COLO829 (cell line): ENCODE results near the gene SCYGR2.
"Not testable (repeated sequence)": the region's sequence is repeated elsewhere in the genome, so short reads cannot be mapped to it uniquely, and the experiment has no call there.

ENCODE experiments used
- DNase-seq: peaks from one replicate; pipeline ENCODE4 v3.0.0; 2012; ENCODE audit warnings: low spot score

SCYGR2 gene, protein sequence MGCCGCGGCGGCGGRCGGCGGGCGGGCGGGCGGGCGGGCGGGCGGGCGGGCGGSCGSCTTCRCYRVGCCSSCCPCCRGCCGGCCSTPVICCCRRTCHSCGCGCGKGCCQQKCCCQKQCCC

DNA sequence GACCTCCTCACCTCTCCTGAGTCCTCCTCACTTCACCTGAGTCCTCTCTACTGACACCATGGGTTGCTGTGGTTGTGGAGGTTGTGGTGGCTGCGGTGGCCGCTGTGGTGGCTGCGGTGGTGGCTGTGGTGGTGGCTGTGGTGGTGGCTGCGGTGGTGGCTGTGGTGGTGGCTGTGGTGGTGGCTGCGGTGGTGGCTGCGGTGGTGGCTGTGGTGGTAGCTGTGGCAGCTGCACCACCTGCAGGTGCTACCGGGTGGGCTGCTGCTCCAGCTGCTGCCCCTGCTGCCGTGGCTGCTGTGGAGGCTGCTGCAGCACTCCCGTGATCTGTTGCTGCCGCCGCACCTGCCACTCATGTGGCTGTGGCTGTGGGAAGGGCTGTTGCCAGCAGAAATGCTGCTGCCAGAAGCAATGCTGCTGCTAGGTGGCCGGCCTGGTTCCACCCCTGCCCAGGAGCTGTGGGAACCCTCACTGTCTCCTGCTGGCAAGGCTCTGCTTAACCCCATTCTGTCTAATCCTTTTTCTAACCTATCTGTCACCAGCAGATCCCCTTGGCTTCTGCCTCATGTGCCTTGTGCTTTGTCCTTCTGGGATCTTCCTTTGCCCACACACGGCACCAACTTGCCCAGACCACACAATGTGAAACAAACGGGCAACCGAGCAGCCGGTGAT lies at the start of gene SCYGR2:
TSS of gene SCYGR2 (plus strand) at position 59 of the 669 bp plus-strand sequence. CDS start at position 59, 0 bp downstream.
- not testable (repeated sequence) for DNase-seq

DNA sequence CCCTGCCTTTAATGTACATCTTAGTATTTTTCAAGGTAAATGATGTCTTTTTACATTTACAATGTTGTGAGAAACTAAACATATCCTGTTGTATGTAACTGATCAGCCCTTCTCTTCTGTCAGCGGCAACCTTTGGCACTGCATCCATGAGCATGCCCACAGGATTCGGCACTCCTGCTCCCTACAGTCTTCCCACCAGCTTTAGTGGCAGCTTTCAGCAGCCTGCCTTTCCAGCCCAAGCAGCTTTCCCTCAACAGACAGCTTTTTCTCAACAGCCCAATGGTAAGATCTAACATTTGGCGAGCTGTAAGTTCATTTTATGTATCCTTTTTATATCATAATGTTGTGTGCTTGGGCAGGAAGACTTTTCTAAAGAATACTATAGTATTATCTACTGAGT lies 46.9 kb upstream of the SCYGR2 start:
- DNase-seq: no peak

GRCh38 chr2:227562581-227562980 lies 36.1 kb upstream of the SCYGR2 start:
- DNase-seq: no peak

- no peak for DNase-seq
Observed at GRCh38 chr2:227565080-227565479, 33.6 kb upstream of the SCYGR2 start.

GRCh38 chr2:227566012-227566411 lies 32.7 kb upstream of the SCYGR2 start:
- no peak for DNase-seq

- DNase-seq: no peak
Observed at GRCh38 chr2:227568852-227569169, 29.9 kb upstream of the SCYGR2 start.

DNA sequence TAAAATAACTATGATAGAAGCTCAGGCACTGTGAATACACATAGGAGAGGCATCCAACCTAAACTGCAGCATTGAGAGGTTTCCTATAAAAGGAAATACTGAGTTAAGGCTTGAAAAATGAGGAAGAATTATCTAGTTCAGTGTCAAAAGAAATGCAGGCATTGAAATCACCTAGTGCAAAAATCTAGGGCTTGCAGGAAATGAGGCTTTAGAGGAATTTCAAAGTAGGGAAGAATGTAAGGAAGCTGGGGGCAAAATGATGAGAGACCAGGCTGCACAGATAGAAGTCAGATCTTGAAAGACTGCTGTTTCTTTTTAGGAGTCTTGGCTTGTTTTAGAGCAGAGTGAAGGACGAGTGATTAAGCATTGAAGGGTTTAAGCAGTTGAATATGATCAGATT lies 28.1 kb upstream of the SCYGR2 start:
- no peak for DNase-seq

GRCh38 chr2:227576110-227576509 lies 22.6 kb upstream of the SCYGR2 start:
- no peak for DNase-seq

GRCh38 chr2:227576812-227577211 lies 21.9 kb upstream of the SCYGR2 start:
- no peak for DNase-seq

- DNase-seq: no peak
Observed at GRCh38 chr2:227577555-227577954, 21.1 kb upstream of the SCYGR2 start.

GRCh38 chr2:227578642-227579041 lies 20.1 kb upstream of the SCYGR2 start:
- DNase-seq: no peak

DNA sequence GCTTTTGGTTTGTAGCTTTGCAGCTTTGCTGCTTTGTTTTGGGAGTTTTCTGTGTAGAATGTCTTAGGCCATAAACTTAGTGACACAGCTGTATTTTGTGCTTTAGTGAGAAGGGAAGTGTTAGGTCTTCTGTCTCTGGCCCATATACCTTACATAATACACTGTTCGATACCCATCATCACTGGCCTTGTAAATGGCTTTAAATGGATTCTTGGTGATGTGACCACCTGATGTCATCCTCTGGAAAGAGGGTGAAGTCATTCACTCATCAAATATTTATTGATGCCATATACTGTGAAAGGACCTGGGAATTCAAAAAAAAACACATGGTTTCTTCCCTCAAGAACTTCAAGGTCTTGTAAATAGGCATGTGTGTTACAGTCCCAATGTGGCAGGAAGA lies 18.9 kb upstream of the SCYGR2 start:
- no peak for DNase-seq

- no peak for DNase-seq
Observed at GRCh38 chr2:227582369-227582768, 16.3 kb upstream of the SCYGR2 start.

DNA sequence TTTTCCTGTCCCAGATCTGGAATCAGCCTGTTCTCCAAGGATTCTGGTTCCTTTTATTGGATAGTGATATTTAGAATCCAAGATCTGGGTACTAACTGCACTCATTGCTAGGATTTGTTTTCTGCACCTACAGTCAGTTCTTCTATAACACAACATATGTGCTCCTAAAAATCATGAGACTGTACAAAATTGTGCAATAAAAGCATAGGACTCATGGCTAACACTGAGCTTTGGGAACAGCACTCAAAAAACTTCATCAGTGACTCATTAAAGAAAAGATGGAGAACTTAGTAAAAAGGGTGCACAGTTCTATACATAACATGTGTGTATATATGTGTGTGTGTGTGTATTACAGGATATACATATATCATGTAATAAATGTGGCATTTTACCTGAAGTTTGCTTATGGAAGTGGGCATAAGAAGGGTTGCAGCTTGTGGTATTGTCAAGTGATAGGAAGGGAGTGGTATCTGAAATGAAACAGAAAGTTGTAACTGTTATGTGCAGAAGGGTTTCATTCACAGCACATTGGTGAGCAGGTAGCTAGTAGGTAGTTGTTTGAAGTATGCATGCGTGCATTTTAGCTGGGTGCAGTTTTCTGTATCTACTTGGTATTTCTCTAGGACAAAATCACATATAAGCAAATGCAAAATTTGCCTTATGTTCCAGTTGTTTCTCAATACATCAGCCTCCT lies 5.9 kb upstream of the SCYGR2 start:
- DNase-seq: no peak

DNA sequence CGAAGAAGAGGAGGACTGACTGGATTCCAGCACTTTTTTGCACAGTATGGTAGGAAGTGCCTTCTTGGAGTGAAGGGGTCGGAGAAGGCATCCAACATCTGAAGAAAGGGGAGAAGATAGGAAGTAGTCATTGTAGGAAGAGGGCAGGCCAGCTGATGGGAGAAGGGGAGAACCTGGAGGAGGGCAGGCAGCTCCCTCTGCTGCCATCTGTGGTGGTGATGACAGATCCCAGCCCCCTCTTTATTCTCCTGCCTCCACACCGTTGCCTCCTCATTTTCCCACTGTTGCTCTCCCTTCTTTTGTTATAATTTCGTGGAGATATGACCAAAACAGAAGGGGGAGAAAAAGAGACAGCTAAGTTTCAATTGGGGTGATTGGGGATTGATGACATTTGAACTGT lies 2.9 kb upstream of the SCYGR2 start:
- no peak for DNase-seq

GRCh38 chr2:227597036-227597435 lies 1.7 kb upstream of the SCYGR2 start:
- DNase-seq: no peak

DNA sequence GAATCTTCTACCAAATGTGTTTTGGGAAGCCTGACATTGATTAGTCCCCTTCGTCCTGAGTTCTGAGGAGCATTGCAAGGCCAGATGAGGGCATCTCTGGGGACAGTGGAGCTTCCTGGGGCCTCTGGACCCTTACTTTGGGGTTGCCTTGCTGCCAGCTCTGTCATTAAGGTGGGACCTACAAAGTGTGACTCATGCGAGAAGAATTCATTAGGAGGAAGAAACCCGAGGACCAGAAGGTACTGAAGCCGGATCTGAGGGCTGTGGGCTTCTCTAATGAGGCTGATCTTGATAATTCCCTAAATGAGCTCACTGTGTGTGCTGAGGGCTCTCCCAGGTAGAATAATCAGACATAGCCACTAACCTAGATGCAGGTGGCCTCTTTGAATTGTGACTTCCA lies 695 bp upstream of the SCYGR2 start:
- DNase-seq: no peak

GRCh38 chr2:227602358-227602757 lies 3.7 kb downstream of the SCYGR2 start:
- DNase-seq: no peak

GRCh38 chr2:227606476-227606875 lies 7.8 kb downstream of the SCYGR2 start:
- no peak for DNase-seq

DNA sequence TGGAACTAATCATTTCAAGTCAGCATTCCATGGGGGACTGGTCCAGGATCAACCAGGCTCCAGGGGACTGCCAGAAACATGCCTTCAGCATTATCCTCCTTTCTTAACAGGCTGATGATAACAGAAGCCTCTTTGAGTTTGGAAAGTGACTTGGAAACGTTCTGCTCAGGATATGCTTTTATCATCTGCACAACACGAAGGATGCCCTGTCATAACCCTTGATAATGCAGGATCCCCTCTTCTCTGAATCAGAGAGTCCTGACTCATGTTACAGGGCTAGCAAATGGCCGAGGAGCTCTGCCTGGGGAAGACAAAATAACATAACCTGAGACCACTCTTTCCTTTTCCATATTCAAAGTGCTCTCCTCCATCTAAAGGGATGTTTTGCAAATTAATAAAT lies 9.2 kb downstream of the SCYGR2 start:
- no peak for DNase-seq

- DNase-seq: no peak
Observed at GRCh38 chr2:227608561-227609338, 10.1 kb downstream of the SCYGR2 start.

DNA sequence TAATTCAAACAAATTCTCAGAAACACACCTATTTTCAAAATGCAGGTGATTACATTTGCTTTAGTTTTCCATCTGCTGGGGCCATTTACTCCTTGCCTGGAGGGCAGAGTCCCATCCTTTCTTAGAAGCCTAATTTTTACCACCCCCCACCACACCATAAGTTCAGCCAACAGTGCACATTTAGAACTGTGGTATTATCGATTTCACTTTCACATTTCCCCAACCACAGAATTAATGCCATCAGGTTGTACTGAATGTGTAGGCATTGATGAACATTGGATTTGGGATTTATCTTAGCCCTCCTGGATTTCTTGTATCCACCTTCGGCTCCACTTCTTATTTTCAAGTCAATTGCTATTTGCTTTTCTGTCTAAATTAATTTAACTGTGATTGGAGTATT lies 11.4 kb downstream of the SCYGR2 start:
- no peak for DNase-seq
